Tibial artery (tissue), 4 donors: Measurements from ENCODE around the gene KIRREL3.
"Not testable (repeated sequence)": the region's sequence is repeated elsewhere in the genome, so short reads cannot be mapped to it uniquely, and the experiment has no call there.

Experiments used
- DNase-seq, 2 donors: peaks; one replicate each; pipeline ENCODE4 v3.0.0-alpha.2; 2019
- H3K27ac ChIP-seq, 2 donors: fragments of 200-600 bp; sonication (generic) in 1 of 2; 1 replicate in 1 of 2; 2 replicates in 1 of 2; pipeline ENCODE4 v1.5.1; 2018 to 2019; ENCODE audit warnings: mild to moderate bottlenecking in 1 of 2
- H3K27me3 ChIP-seq, 2 donors: fragments of 200-600 bp; sonication (generic) in 1 of 2; one replicate each; pipeline versions ENCODE4 v1.5.1 to v1.6.0; 2016 to 2019
- H3K36me3 ChIP-seq, 3 donors: fragments of 200-600 bp; sonication (generic) in 2 of 3; one replicate each; pipeline ENCODE4 v1.5.1; 2016 to 2019; ENCODE audit warnings: mild to moderate bottlenecking in 2 of 3
- H3K4me1 ChIP-seq, 4 donors: fragments of 200-600 bp; sonication (generic) in 2 of 4; 1 replicate in 3 of 4; 2 replicates in 1 of 4; pipeline ENCODE4 v1.5.1; 2016 to 2019
- H3K4me3 ChIP-seq, 2 donors: fragments of 200-600 bp; sonication (generic) in 1 of 2; 1 replicate in 1 of 2; 2 replicates in 1 of 2; pipeline ENCODE4 v1.5.1; 2018 to 2019; ENCODE audit warnings: mild to moderate bottlenecking in 2 of 2
- H3K9me3 ChIP-seq, 3 donors: fragments of 200-600 bp; sonication (generic) in 1 of 3; one replicate each; pipeline ENCODE4 v1.5.1; 2016 to 2019
- intact Hi-C: fragments of 100-400 bp; cut with DNase I; formaldehyde crosslinking; loops from one replicate; pipeline ENCODE4 v1.15.0; 2023; ENCODE audit warnings: low total_unique reads
- TF ChIP-seq, protein P1 (sequence below), 2 experiments: fragments of 200-600 bp in 1 of 2; fragments of 450-650 bp in 1 of 2; IDR thresholded peaks; one replicate each; pipeline ENCODE4 v1.5.1; 2017 to 2019; ENCODE audit warnings: antibody characterized with exemption in 2 of 2, mild to moderate bottlenecking in 1 of 2, moderate library complexity in 1 of 2

The KIRREL3 gene

DNA sequence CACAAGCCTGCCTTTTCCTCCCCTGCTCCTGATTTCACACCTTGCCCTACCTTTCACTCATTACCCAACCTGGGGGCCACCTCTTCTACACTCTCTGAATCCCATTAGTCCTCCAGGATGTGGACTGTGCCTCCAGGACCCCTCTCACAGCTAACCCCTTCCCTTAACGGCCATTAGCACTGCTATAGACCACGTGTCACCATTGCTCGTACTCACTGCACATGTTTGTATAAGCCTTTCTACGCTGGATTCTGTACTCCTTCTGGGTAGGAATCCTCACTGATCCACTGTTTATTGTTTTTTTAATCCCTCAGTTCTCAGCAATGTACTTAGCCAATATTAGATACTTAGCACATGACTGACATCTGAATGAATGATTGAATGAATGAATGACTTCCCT, 40.9 kb downstream of the KIRREL3 start:
- intact Hi-C loops = no loop called here
- TF ChIP-seq, protein P1, sequence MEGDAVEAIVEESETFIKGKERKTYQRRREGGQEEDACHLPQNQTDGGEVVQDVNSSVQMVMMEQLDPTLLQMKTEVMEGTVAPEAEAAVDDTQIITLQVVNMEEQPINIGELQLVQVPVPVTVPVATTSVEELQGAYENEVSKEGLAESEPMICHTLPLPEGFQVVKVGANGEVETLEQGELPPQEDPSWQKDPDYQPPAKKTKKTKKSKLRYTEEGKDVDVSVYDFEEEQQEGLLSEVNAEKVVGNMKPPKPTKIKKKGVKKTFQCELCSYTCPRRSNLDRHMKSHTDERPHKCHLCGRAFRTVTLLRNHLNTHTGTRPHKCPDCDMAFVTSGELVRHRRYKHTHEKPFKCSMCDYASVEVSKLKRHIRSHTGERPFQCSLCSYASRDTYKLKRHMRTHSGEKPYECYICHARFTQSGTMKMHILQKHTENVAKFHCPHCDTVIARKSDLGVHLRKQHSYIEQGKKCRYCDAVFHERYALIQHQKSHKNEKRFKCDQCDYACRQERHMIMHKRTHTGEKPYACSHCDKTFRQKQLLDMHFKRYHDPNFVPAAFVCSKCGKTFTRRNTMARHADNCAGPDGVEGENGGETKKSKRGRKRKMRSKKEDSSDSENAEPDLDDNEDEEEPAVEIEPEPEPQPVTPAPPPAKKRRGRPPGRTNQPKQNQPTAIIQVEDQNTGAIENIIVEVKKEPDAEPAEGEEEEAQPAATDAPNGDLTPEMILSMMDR (IDR thresholded peaks at IDR 0.05) = no peak
- H3K36me3 ChIP-seq = no peaks in the 10 kb centered on the region
- no peaks in the 10 kb centered on the region for H3K4me1 ChIP-seq
- no peak overlapping the region for H3K4me3 ChIP-seq
- no peaks in the 10 kb centered on the region for H3K27me3 ChIP-seq
- H3K9me3 ChIP-seq = no peaks in the 10 kb centered on the region
- no peak for DNase-seq
- H3K27ac ChIP-seq = no peak overlapping the region

DNA sequence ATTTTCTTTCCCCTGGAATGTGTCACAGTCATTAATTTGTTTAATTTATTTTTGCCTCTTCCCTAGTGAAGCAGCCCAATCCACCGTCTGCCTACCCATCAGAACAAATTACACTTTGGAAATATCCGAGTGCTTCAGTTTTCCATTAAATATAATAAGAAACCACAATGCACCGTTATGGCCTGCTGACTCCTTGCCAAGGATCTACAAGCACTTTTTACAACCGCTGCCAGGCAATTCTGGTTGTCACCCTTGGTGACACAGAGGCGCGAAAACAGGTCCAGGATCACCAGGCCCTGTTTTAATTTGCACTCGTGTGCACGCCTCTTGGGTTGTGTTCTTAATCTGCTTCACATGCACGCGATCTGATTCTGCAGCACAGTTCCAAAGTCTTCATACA, 43.9 kb downstream of the KIRREL3 start:
- Histone ChIP-seq H3K4me3 (no peak overlapping the region), H3K27ac (no peak overlapping the region), H3K4me1 (no peaks in the 10 kb centered on the region), H3K9me3 (no peaks in the 10 kb centered on the region), H3K36me3 (no peaks in the 10 kb centered on the region), H3K27me3 (no peaks in the 10 kb centered on the region)
- intact Hi-C loops = no loop called here
- DNase-seq = no peak
- TF ChIP-seq, protein P1 (IDR thresholded peaks at IDR 0.05) = no peak

DNA sequence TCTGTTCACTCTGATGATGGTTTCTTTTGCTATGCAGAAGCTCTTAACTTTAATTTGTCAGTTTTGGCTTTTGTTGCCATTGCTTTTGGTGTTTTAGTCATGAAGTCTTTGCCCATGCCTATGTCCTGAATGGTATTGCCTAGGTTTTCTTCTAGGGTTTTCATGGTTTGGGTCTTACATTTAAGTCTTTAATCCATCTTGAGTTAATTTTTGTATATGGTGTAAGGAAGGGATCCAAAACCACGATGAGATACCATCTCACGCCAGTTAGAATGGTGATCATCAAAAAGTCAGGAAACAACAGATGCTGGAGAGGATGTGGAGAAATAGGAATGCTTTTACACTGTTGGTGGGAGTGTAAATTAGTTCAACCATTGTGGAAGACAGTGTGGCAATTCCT, 48.0 kb downstream of the KIRREL3 start:
- DNase-seq, H3K27me3 ChIP-seq, intact Hi-C loops, H3K4me3 ChIP-seq, H3K36me3 ChIP-seq, H3K4me1 ChIP-seq, H3K27ac ChIP-seq, H3K9me3 ChIP-seq: not testable (repeated sequence)

DNA sequence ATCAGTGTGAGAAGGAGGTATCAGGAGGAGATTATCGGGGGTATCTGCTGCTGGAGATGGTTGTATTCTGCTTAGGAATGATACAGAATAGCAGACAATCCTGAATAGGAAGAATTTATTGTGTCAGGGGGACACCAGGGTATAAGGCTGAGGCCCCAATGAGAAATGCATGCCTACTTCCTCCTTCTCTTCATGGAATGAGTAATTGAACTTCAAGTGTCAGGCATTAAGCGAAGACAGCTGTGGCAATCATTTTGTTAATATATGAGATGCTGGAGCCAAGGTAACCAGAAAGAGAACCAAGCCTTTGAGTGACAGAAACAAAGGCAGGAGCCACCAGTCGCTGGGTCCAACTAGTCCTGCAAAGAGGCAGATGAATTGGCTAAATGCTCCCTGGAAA, 49.1 kb downstream of the KIRREL3 start:
- no peak for DNase-seq
- Histone ChIP-seq H3K9me3 (no peaks in the 10 kb centered on the region), H3K4me3 (no peak overlapping the region), H3K36me3 (no peaks in the 10 kb centered on the region), H3K27ac (no peak overlapping the region), H3K27me3 (no peaks in the 10 kb centered on the region), H3K4me1 (no peaks in the 10 kb centered on the region)
- TF ChIP-seq, protein P1 (IDR thresholded peaks at IDR 0.05) = no peak
- intact Hi-C loops = no loop called here

DNA sequence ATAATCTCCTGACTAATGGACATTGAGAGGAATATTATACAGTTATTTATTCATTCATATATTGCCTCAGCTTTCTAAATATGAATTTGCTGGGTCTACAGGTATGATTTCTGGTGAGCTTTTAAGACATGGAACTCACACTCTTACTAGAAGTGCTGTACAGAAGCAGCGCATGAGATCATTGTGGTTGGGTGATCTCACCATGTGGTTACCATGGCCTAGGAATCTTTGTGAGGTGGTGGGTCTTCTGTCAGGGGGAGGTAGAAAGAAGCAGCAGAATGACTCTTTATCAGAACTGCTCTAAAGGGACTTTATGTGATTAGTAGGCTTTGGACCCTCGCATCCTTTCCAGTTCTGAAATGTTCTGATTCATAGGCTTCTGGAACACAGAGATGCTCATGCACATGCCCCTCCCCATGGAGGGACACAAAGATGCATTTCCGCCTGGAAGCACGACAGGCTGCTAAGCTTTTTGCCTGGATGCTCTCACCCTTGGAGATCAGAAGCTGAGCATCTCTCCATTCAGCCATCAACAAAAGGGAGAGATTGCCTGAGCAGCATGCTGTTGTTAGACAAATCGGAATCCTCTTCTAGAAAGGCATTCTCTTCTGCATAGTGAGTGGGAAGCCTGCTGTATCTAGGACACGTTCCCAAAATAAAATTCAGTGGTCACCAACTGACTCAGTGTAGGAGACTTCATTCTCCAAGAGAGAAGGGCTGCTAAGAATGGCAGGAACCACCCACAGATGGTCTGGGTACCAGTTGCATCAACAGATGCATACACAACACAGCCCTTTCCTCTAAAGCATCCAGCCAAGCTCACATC, 51.3 kb downstream of the KIRREL3 start:
- intact Hi-C loops = no loop called here
- Histone ChIP-seq H3K9me3 (no peaks in the 10 kb centered on the region), H3K4me3 (no peak overlapping the region), H3K27me3 (no peaks in the 10 kb centered on the region), H3K27ac (no peak overlapping the region), H3K36me3 (no peaks in the 10 kb centered on the region), H3K4me1 (no peaks in the 10 kb centered on the region)
- TF ChIP-seq, protein P1 (IDR thresholded peaks at IDR 0.05) = no peak
- DNase-seq = no peak

DNA sequence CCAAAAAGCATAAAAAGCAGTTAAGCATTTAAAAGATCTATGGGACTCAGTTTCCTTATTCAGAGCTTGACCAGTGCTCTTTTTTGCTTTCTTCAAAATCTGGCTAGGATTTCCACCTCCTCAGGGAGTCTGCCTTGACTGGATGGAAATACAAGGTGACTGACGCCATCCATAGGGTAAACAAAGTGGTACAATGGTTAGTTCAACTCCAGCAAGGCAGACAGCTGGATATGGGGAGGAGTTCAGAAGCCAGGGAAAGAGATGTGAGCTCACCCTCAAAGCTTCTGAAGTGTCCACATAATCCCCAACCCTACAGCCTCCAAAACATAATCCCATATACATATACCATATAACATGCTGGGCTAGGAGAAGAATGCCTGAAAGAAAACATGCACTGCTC, 52.0 kb downstream of the KIRREL3 start:
- intact Hi-C loops = no loop called here
- Histone ChIP-seq H3K9me3 (no peaks in the 10 kb centered on the region), H3K4me1 (no peaks in the 10 kb centered on the region), H3K27me3 (no peaks in the 10 kb centered on the region), H3K36me3 (no peaks in the 10 kb centered on the region), H3K27ac (no peak overlapping the region), H3K4me3 (no peak overlapping the region)
- TF ChIP-seq, protein P1 (IDR thresholded peaks at IDR 0.05) = no peak
- DNase-seq = no peak
